Right kidney (tissue), 1 donor: ENCODE data around the gene KLF5.

ENCODE experiments used
- DNase-seq: peaks from one replicate; pipeline ENCODE4 v3.0.0-alpha.2; 2016

The KLF5 gene

GRCh38 chr13:73059460-73060250 is 850 bp downstream of the KLF5 start:
- no peak for DNase-seq

- peak; percentile 66 for DNase-seq
Observed at GRCh38 chr13:73060251-73061160, 1.7 kb downstream of the KLF5 start.

- no peak for DNase-seq
Observed at GRCh38 chr13:73061473-73061872, 2.7 kb downstream of the KLF5 start.

GRCh38 chr13:73061876-73062275 is 3.1 kb downstream of the KLF5 start:
- no peak for DNase-seq

- DNase-seq = no peak
Observed at GRCh38 chr13:73062468-73062867, 3.7 kb downstream of the KLF5 start.

GRCh38 chr13:73063166-73063565 is 4.4 kb downstream of the KLF5 start:
- DNase-seq = no peak

- no peak for DNase-seq
Observed at GRCh38 chr13:73065036-73065435, 6.2 kb downstream of the KLF5 start.

GRCh38 chr13:73065665-73066340 is 7.0 kb downstream of the KLF5 start:
- DNase-seq = no peak

GRCh38 chr13:73069206-73069805 is 10.5 kb downstream of the KLF5 start:
- DNase-seq = no peak

- no peak for DNase-seq
Observed at GRCh38 chr13:73070451-73071098, 11.8 kb downstream of the KLF5 start.

- DNase-seq = no peak
Observed at GRCh38 chr13:73072239-73072900, 13.6 kb downstream of the KLF5 start.

GRCh38 chr13:73073050-73073449 is 14.2 kb downstream of the KLF5 start:
- no peak for DNase-seq

- no peak for DNase-seq
Observed at GRCh38 chr13:73074014-73074413, 15.2 kb downstream of the KLF5 start.

GRCh38 chr13:73074926-73075325 is 16.1 kb downstream of the KLF5 start:
- DNase-seq = no peak

GRCh38 chr13:73075546-73075945 is 16.7 kb downstream of the KLF5 start:
- DNase-seq = no peak

GRCh38 chr13:73075954-73076353 is 17.1 kb downstream of the KLF5 start:
- no peak for DNase-seq

GRCh38 chr13:73077865-73078264 is 19.1 kb downstream of the KLF5 start:
- no peak for DNase-seq

- no peak for DNase-seq
Observed at GRCh38 chr13:73079359-73079758, 20.6 kb downstream of the KLF5 start.

- no peak for DNase-seq
Observed at GRCh38 chr13:73081256-73081915, 22.6 kb downstream of the KLF5 start.

- no peak for DNase-seq
Observed at GRCh38 chr13:73082471-73082870, 23.7 kb downstream of the KLF5 start.

- DNase-seq = no peak
Observed at GRCh38 chr13:73082895-73083294, 24.1 kb downstream of the KLF5 start.
